DND-41 (cell line): ENCODE measurements around the gene AUH.

ENCODE experiments used
- CTCF ChIP-seq: IDR thresholded peaks from 2 replicates; pipeline ENCODE4 v1.5.1; 2012; ENCODE audit warnings: borderline replicate concordance, low read length, moderate library complexity, mild to moderate bottlenecking; ENCODE audit not compliant: poor library complexity, severe bottlenecking; ENCODE audit errors: extremely low read depth
- EZH2 ChIP-seq: IDR thresholded peaks from 3 replicates; pipeline ENCODE4 v1.6.1; 2012; ENCODE audit warnings: borderline replicate concordance, low read depth, mild to moderate bottlenecking, moderate library complexity, low read length, inconsistent platforms; ENCODE audit not compliant: severe bottlenecking

GRCh38 chr9:91271156-91271555 is 90.6 kb downstream of the AUH start:
- no peak for TF ChIP-seq CTCF
- no peak for TF ChIP-seq EZH2
